Measurements from ENCODE around the gene TMEM258. TPM values are rescaled to one million over a fixed set of nuclear protein-coding genes. Genes with fewer than 3 reads are reported as not detected.

TMEM258 gene
- polyA plus RNA-seq, 12 donors = 71.8 to 175 (median 136) TPM; not detected in 1

- DNase-seq = no peak
These were observed 7.4 kb upstream of the TMEM258 start for GRCh38 chr11:61799665-61800284.

DNA sequence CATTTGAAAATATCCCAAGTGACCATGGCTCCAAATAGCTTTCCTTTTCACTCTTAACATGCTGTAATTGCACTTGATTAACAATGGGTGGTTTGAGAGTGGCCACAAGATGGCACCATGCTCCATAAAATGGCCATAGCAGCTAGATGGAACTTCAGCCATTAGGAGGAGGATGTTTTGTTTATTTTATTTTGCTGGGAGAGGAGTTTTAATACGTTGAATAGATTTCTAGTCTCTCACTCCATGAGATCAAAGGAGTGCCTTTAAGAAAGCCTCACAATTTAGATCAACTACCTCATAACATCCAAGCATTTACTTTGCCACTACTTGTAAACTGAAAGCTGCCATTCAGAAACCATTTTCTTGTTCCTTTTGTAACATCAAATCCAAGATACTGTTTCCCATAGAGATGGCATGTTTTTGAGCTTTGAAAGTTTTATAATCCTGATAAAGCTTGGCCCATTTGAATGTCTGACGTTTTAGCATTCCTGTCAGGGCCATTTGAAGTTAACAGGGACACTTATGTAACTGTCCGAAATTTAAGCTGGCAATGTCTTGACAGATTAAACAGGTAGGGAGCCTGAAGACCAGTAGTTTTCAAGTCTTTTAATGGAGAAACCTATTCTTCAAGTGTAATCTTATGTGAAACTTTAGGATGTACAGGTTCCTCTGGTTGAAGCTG lies 5.0 kb upstream of the TMEM258 start:
- peak; percentile 83 for DNase-seq

GRCh38 chr11:61795876-61796526 lies 3.6 kb upstream of the TMEM258 start:
- DNase-seq = no peak

DNA sequence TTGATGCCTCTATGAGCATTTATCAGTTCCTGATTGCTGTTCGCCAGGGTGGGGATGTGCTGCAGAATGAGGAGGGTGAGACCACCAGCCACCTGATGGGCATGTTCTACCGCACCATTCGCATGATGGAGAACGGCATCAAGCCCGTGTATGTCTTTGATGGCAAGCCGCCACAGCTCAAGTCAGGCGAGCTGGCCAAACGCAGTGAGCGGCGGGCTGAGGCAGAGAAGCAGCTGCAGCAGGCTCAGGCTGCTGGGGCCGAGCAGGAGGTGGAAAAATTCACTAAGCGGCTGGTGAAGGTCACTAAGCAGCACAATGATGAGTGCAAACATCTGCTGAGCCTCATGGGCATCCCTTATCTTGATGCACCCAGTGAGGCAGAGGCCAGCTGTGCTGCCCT lies 3.1 kb upstream of the TMEM258 start:
- no peak for DNase-seq

- no peak for DNase-seq
These were observed 2.2 kb upstream of the TMEM258 start for GRCh38 chr11:61794579-61794978.

- no peak for DNase-seq
These were observed 1.4 kb upstream of the TMEM258 start for GRCh38 chr11:61793829-61794204.

DNA sequence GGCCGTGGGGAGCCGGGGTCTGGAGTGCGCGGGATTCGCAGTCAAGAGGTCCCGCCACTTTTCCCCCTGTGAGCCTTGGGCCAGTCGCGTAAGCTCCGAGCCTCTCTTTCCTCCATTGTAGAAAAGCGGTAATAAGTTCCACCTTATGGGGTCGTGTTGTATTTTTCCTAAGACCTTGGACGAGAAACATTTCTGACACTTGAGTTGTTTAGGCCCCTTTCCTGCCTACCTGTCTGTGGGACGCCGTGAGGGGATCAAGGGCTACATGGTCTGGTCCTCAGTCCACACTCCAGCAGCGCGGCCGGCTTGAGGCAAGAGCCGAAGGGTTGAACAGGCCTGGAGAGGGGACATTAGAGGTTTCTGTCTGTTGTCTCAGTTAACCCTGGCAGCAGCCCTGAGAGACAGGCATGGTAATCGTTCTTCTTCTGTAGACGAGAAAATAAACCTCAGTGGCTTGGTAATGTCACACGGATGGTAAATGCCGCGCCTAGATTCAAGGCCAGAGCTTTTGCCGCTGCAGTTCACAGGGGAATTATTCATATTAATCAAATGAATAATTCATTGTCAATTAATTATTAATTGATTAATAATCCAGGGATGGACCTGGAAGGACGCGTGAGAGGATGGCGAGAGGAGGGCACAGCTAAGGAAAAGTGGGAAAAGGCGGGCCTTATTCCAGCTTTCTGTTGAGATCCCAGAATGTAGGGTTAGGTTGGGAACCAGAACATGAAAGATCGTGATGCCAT lies 857 bp upstream of the TMEM258 start:
- DNase-seq = no peak

GRCh38 chr11:61791737-61792309 lies 576 bp downstream of the TMEM258 start:
- peak; percentile 85 for DNase-seq

DNA sequence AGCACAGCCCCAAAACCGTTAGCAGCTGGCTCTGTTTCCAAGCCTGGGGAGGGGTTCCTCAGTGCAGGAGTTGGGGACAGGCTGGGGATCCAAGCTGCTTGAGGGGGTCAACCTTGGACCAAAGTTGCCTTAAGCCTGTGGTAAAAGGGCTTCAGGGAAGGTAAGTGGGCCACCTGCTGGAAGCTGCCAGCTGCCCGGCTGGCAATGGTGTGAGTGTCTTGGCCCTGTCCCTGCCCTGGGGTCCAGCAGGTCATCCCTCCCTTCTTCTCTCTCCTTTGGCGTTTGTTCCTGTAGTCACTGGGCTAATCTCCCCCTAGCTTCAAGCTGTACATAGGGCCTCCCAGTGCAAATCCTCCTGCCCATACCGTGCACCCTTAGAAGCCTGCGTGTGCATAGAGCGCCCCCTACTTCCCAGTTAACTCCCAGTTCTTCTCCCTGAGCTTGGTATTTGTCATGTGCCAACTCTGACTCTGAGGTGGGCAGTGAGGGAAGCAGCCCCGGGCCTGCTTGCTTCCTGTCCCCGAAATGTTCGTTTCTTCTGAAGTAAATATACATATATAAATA lies 4.4 kb downstream of the TMEM258 start:
- DNase-seq = no peak

DNA sequence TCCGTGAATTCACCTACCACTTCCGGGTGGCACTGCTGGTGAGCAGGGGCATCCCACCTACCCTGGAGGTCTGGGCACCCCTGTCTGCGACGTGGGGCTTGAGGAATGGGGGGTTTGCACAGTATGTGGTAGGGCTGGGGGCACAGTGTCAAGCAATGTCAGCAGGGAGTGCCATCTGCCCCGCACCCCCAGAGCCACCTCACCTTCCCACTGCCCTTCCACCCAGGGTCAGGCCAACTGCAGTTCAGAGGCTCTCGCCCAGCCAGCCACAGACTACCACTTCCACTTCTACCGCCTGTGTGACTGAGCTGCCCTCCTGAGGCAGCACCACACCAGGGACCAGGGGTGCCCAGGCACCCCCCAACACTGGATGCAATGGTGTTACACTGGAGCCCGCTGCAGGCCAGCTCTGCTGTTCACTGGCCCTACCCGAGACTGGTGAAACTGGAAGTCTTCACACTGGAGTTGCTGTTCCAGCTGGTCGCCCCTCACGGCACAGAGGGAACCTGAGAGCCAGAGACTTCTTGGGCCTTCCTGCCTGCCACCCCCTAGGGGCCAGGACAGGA lies 6.5 kb downstream of the TMEM258 start:
- DNase-seq = no peak

- no peak for DNase-seq
These were observed 7.9 kb downstream of the TMEM258 start for GRCh38 chr11:61784506-61784805.

DNA sequence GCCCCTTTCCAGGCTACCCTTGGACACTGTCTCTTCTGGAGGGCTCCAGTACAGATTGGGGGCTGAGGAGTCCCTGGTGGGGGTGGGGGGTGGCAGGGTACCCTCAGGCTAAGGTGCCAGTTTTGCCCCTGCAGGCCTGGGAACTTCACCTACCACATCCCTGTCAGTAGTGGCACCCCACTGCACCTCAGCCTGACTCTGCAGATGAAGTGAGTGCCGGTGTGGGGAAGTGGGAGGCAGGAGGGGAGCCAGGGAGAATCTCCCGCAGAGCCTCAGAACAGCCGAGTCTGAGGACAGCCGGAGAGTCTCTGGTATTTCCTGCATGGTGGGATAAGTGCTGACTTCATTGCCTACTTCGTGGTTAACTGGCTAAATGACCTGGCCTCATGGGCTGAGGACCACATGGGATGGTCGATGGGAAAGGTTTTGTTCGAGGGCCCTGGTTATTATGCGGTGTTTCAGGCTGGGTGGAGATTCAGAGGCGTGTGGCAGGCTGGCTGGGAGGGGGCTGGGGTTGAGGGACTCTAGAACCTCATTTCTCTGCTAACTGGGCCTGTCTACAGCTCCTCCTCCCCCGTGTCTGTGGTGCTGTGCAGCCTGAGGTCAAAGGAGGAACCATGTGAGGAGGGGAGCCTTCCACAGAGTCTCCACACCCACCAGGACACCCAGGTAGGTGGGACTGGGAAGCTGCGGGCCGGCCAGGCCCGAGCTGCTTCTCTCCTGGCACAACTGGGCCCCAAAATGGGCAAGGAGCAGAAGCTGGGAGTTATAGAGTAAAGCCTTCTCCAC lies 8.5 kb downstream of the TMEM258 start:
- DNase-seq = no peak

DNA sequence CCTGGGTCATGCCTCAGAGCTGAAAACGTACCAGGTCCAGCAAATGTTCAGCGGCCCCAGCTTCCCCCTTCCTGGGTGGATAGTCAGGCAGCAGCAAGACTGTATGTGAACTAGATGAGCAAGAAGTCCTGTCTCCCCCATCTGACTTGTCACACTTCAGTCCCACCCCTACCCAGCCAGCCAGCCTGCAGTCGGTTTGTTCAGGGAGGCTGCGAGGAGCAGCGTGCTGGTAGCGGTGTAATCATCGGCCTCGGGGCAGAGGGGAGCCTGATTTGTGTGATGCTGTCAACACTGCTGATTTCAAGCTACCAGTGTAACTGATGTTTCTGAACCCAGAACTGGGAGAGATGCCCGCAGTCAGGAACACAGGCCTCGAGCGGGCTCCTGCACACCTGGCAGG lies 9.6 kb downstream of the TMEM258 start:
- DNase-seq = no peak

- DNase-seq = no peak
These were observed 10.1 kb downstream of the TMEM258 start for GRCh38 chr11:61782299-61782698.

DNA sequence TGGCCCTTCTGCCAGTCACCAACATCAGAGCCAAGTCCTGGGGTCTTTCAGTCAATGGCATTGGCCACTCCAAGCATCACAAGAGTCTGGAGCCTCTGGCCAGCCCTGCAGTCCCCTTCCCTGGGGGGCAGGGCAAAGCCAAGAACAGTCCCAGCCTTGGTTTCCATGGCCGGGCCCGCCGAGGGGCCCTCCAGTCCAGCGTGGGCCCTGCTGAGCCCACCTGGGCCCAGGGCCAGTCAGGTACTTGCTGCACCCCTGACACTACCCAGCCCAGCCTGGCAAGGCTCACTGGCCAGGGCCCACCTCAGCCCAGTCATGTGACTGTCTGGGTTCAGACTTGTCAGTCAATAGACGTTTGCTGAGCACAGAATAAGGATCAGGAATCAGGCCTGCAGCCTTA lies 10.8 kb downstream of the TMEM258 start:
- DNase-seq = no peak

DNA sequence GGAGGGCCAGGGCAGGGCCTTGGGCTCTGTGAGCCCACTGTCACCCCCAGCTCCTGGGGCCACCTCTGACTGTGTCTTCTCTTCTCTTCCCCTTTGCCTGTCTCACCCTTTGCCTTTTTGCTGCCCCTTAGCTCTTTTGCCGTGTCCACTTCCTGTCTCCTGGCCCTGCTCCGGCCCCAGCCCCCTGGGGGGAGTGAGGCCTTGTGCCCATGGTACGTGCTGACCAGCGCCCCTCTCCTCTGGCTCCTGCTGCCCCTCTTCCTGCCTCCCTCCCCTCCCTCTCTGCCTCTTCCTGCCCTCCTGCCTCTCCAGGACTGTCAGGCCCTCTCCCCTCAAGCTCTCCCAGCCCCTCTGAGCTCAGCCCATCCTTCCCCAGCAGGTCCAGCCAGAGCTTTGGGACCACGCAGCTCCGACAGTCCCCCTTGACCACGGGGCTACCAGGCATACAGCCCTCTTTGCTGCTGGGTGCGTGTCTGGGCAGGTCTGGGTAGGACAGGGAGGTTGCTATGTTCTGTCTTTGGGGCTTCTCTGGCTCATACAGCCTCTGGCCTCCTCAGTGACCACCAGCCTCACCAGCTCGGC lies 11.7 kb downstream of the TMEM258 start:
- no peak for DNase-seq

DNA sequence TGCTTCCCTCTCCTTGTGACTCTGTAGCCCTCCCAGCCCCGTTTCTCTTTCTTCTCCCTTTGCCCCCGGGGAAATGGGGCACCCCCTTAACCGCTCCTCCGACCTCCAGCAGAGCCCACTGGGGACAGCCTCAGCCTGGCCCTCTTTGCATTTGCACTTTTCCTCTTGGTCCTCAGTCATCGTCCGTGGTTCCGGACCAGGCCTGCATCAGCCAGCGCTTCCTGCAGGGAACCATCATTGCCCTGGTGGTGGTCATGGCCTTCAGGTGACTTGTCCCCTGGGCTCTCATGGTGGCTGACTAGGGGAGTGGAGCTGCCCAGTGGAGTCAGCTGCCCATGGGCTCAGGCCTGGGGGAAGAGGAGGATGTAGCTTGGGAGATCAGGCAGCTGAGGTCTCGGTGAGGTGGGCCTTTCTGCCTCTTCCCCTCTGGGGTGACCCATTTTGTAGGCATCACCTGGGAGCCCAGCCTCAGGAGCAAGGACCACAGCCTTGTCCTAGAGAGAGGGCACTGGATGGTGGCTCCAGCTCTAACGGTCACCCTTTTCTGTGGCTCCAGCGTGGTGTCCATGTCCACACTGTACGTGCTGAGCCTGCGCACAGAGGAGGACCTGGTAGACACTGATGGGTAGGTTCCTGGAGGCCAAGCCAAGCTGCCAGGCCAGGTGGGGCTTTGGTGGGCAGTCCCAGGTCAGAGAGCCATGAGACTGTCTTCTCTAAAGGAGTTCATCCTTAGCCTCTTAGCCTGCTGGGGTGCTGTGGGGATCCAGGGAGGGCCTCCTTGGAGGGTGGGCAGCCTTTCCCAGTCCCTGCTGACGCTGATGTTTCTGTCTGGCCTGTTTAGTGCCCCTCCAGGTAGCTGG lies 12.5 kb downstream of the TMEM258 start:
- no peak for DNase-seq

GRCh38 chr11:61778920-61779650 lies 13.3 kb downstream of the TMEM258 start:
- no peak for DNase-seq

- DNase-seq = no peak
These were observed 14.0 kb downstream of the TMEM258 start for GRCh38 chr11:61778357-61778886.
